ENCODE results near the gene RGR.

GRCh38 chr10:84196083-84196482, 48.8 kb upstream of the RGR start:
- TF ChIP-seq CTCF (IDR thresholded peaks at IDR 0.05): no peak
- TF ChIP-seq POLR2A (IDR thresholded peaks at IDR 0.05): no peak
